Measurements from ENCODE around the gene SLC5A11.
"Not testable (repeated sequence)": the region's sequence is repeated elsewhere in the genome, so short reads cannot be mapped to it uniquely, and the experiment has no call there.

SLC5A11 gene

GRCh38 chr16:24887472-24887871, 41.7 kb downstream of the SLC5A11 start:
- Histone ChIP-seq H3K36me3 (ENCODE audit: insufficient read depth, low read length) (no peaks in the 10 kb centered on the region), H2AFZ (ENCODE audit: low read length, unreplicated experiment) (no peak overlapping the region), H3K27ac (ENCODE audit: low read depth, low read length) (no peak overlapping the region), H3K79me2 (ENCODE audit: control insufficient read depth, insufficient read depth, low read length, unreplicated experiment) (no peaks in the 10 kb centered on the region), H3K27me3 (ENCODE audit: insufficient read depth, low read length) (peaks cover 15% of the 10 kb centered on the region), H3K4me3 (ENCODE audit: low read depth, low read length) (no peak overlapping the region), H3K4me1 (ENCODE audit: control insufficient read depth, insufficient read depth, low read length, unreplicated experiment) (no peaks in the 10 kb centered on the region)

GRCh38 chr16:24890746-24891145, 45.0 kb downstream of the SLC5A11 start:
- Histone ChIP-seq H3K4me1 (ENCODE audit: control insufficient read depth, insufficient read depth, low read length, unreplicated experiment) (no peaks in the 10 kb centered on the region), H2AFZ (ENCODE audit: low read length, unreplicated experiment) (no peak overlapping the region), H3K79me2 (ENCODE audit: control insufficient read depth, insufficient read depth, low read length, unreplicated experiment) (no peaks in the 10 kb centered on the region), H3K27me3 (ENCODE audit: insufficient read depth, low read length) (peaks cover 25% of the 10 kb centered on the region), H3K4me3 (ENCODE audit: low read depth, low read length) (no peak overlapping the region), H3K27ac (ENCODE audit: low read depth, low read length) (no peak overlapping the region), H3K36me3 (ENCODE audit: insufficient read depth, low read length) (no peaks in the 10 kb centered on the region)

DNA sequence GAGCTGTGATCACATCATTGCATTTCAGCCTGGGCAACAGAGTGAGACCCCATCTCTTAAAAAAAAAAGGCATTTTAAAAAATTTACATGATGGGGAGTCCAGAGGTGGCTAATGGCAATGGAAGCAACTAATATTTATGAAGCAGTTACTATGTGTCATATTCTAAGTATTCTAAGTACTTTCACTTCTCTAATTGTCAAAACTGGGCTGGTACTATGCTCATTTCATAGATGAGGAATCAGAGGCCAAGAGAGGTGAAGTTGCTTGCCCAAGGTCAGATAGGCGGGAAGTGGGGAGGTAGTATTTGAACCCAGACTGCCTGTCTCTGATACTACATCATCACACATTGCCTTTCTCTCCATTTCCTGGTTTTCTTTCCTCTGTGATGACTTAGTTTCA, 50.7 kb downstream of the SLC5A11 start:
- Histone ChIP-seq H3K27ac (ENCODE audit: low read depth, low read length) (no peak overlapping the region), H3K27me3 (ENCODE audit: insufficient read depth, low read length) (peaks cover 32% of the 10 kb centered on the region), H3K36me3 (ENCODE audit: insufficient read depth, low read length) (no peaks in the 10 kb centered on the region), H3K4me1 (ENCODE audit: control insufficient read depth, insufficient read depth, low read length, unreplicated experiment) (no peaks in the 10 kb centered on the region), H3K79me2 (ENCODE audit: control insufficient read depth, insufficient read depth, low read length, unreplicated experiment) (no peaks in the 10 kb centered on the region), H2AFZ (ENCODE audit: low read length, unreplicated experiment) (no peak overlapping the region), H3K4me3 (ENCODE audit: low read depth, low read length) (no peak overlapping the region)

DNA sequence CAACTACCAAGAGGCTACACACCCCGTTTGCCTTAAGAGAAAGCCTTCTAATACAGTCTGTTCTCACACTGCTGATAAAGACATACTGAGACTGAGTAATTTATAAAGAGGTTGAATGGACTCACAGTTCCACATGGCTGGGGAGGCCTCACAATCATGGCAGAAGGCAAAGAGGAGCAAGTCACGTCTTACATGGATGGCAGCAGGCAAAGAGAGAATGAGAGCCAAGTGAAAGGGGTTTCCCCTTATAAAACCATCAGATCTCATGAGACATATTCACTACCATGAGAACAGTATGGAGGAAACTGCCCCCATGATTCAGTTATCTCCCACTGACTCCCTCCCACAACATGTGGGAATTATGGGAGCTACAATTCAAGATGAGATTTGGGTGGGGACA, 51.8 kb downstream of the SLC5A11 start:
- H3K36me3 ChIP-seq (ENCODE audit: insufficient read depth, low read length); H3K4me3 ChIP-seq (ENCODE audit: low read depth, low read length); H3K79me2 ChIP-seq (ENCODE audit: control insufficient read depth, insufficient read depth, low read length, unreplicated experiment); H3K4me1 ChIP-seq (ENCODE audit: control insufficient read depth, insufficient read depth, low read length, unreplicated experiment); H3K27ac ChIP-seq (ENCODE audit: low read depth, low read length); H2AFZ ChIP-seq (ENCODE audit: low read length, unreplicated experiment): not testable (repeated sequence)
- peaks cover 29% of the 10 kb centered on the region for H3K27me3 ChIP-seq (ENCODE audit: insufficient read depth, low read length)

GRCh38 chr16:24900230-24900629, 54.5 kb downstream of the SLC5A11 start:
- peaks cover 22% of the 10 kb centered on the region for H3K27me3 ChIP-seq (ENCODE audit: insufficient read depth, low read length)

GRCh38 chr16:24906199-24906808, 60.5 kb downstream of the SLC5A11 start:
- no peak overlapping the region for H3K27ac ChIP-seq (ENCODE audit: low read depth, low read length)
- H3K4me3 ChIP-seq (ENCODE audit: low read depth, low read length) = no peak overlapping the region
- no peaks in the 10 kb centered on the region for H3K36me3 ChIP-seq (ENCODE audit: insufficient read depth, low read length)
- no peaks in the 10 kb centered on the region for H3K4me1 ChIP-seq (ENCODE audit: control insufficient read depth, insufficient read depth, low read length, unreplicated experiment)
- no peaks in the 10 kb centered on the region for H3K79me2 ChIP-seq (ENCODE audit: control insufficient read depth, insufficient read depth, low read length, unreplicated experiment)
- H3K27me3 ChIP-seq (ENCODE audit: insufficient read depth, low read length) = no peaks in the 10 kb centered on the region
- H2AFZ ChIP-seq (ENCODE audit: low read length, unreplicated experiment) = no peak overlapping the region

More at GRCh38 chr16:24900230-24900629, 54.5 kb downstream of the SLC5A11 start:
- Histone ChIP-seq H3K4me1 (ENCODE audit: control insufficient read depth, insufficient read depth, low read length, unreplicated experiment) (no peaks in the 10 kb centered on the region), H3K4me3 (ENCODE audit: low read depth, low read length) (no peak overlapping the region), H3K79me2 (ENCODE audit: control insufficient read depth, insufficient read depth, low read length, unreplicated experiment) (no peaks in the 10 kb centered on the region), H3K27ac (ENCODE audit: low read depth, low read length) (no peak overlapping the region), H2AFZ (ENCODE audit: low read length, unreplicated experiment) (no peak overlapping the region), H3K36me3 (ENCODE audit: insufficient read depth, low read length) (no peaks in the 10 kb centered on the region)

DNA sequence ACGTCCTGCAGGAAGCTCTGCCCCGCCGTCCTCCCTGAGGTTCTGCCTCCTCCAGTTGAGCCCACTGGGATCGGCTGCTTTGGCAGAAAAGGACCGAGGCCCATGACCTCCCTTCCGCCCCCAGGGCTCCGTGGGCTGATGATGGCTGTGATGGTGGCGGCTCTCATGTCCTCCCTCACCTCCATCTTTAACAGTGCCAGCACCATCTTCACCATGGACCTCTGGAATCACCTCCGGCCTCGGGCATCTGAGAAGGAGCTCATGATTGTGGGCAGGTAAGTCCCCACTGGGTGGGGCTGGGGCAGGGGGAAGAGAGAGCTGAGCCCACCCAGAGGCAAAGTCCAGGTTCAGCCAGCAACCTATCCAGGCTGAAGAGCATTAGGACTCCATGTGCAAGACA, 61.1 kb downstream of the SLC5A11 start:
- H3K27ac ChIP-seq (ENCODE audit: low read depth, low read length) = no peak overlapping the region
- H3K4me1 ChIP-seq (ENCODE audit: control insufficient read depth, insufficient read depth, low read length, unreplicated experiment) = no peaks in the 10 kb centered on the region

GRCh38 chr16:24908716-24909115, 63.0 kb downstream of the SLC5A11 start:
- H3K4me1 ChIP-seq (ENCODE audit: control insufficient read depth, insufficient read depth, low read length, unreplicated experiment) = no peaks in the 10 kb centered on the region
- no peak overlapping the region for H2AFZ ChIP-seq (ENCODE audit: low read length, unreplicated experiment)
- H3K27me3 ChIP-seq (ENCODE audit: insufficient read depth, low read length) = no peaks in the 10 kb centered on the region
- H3K4me3 ChIP-seq (ENCODE audit: low read depth, low read length) = no peak overlapping the region
- no peak overlapping the region for H3K27ac ChIP-seq (ENCODE audit: low read depth, low read length)
- no peaks in the 10 kb centered on the region for H3K79me2 ChIP-seq (ENCODE audit: control insufficient read depth, insufficient read depth, low read length, unreplicated experiment)
- no peaks in the 10 kb centered on the region for H3K36me3 ChIP-seq (ENCODE audit: insufficient read depth, low read length)

More for the DNA sequence above, 61.1 kb downstream of the SLC5A11 start:
- H3K4me3 ChIP-seq (ENCODE audit: low read depth, low read length) = no peak overlapping the region
- H3K79me2 ChIP-seq (ENCODE audit: control insufficient read depth, insufficient read depth, low read length, unreplicated experiment) = no peaks in the 10 kb centered on the region
- H2AFZ ChIP-seq (ENCODE audit: low read length, unreplicated experiment) = no peak overlapping the region
- no peaks in the 10 kb centered on the region for H3K27me3 ChIP-seq (ENCODE audit: insufficient read depth, low read length)
- no peaks in the 10 kb centered on the region for H3K36me3 ChIP-seq (ENCODE audit: insufficient read depth, low read length)

DNA sequence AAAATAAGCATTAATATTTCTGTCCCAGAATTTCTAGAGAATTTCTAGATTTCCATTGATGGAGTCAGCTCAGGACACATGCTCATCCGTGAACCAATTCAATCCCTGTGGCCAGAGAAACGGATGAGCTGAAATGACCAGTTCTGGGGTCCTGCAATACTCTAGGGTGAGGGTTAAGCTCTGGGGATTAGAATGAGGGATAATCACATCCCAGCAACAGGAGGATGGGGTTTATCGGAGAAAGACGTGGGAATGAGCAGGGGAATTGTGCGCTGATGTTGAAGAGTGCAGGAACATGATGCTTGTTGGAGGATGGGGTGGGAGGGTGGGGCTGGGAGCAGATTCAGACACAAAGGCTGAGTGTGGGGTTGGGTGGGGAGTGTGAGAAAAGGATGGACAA, 64.1 kb downstream of the SLC5A11 start:
- H3K4me3 ChIP-seq (ENCODE audit: low read depth, low read length) = no peak overlapping the region

DNA sequence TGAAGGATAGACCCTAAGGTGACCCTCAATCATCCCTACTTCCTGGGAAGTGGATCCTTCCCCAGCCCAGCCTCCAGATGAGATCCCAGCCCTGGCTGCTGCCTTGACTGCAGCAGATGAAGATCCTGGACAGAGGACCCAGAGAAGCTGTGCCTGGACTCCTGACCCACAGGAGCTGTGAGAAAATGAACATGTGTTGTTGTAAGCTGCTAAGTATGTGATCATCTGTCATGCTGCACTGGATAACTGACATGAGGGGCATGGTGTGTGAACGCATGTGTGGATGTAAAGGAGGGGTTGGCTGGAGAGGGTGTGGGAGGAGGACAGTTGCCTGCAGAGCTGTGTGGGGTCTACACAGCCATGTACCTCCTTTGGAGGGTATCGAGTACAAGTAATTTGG, 69.3 kb downstream of the SLC5A11 start:
- Histone ChIP-seq H2AFZ (ENCODE audit: low read length, unreplicated experiment) (no peak overlapping the region), H3K27me3 (ENCODE audit: insufficient read depth, low read length) (no peaks in the 10 kb centered on the region), H3K4me3 (ENCODE audit: low read depth, low read length) (no peak overlapping the region), H3K36me3 (ENCODE audit: insufficient read depth, low read length) (no peaks in the 10 kb centered on the region; the same call in 1 of the 2 replicates), H3K27ac (ENCODE audit: low read depth, low read length) (no peak overlapping the region), H3K79me2 (ENCODE audit: control insufficient read depth, insufficient read depth, low read length, unreplicated experiment) (no peaks in the 10 kb centered on the region), H3K4me1 (ENCODE audit: control insufficient read depth, insufficient read depth, low read length, unreplicated experiment) (no peaks in the 10 kb centered on the region)

More for the DNA sequence above, 64.1 kb downstream of the SLC5A11 start:
- H3K27ac ChIP-seq (ENCODE audit: low read depth, low read length) = no peak overlapping the region
- H3K4me1 ChIP-seq (ENCODE audit: control insufficient read depth, insufficient read depth, low read length, unreplicated experiment) = no peaks in the 10 kb centered on the region
- no peaks in the 10 kb centered on the region for H3K36me3 ChIP-seq (ENCODE audit: insufficient read depth, low read length)
- H3K79me2 ChIP-seq (ENCODE audit: control insufficient read depth, insufficient read depth, low read length, unreplicated experiment) = no peaks in the 10 kb centered on the region
- no peak overlapping the region for H2AFZ ChIP-seq (ENCODE audit: low read length, unreplicated experiment)
- H3K27me3 ChIP-seq (ENCODE audit: insufficient read depth, low read length) = no peaks in the 10 kb centered on the region

DNA sequence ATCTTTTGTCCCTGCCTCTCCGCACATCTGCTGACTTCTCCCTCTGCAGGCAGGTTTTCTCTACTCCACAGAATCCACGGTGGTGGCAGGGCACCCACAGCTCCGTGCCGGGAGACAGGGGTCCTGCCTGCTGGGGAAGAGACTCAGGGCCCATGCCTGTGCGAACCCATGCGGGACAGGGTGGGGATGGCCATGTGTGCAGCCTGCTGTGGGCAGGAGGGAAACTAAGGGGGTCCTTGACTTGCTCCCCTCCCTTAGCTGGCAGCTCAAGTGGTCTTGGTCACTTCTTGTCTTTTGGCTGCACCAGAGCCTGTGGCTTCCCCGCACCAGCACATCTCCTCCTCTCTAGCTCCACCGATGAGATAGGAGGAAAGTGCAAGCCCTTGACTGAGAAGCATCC, 69.8 kb downstream of the SLC5A11 start:
- Histone ChIP-seq H3K27me3 (ENCODE audit: insufficient read depth, low read length) (no peaks in the 10 kb centered on the region), H3K4me1 (ENCODE audit: control insufficient read depth, insufficient read depth, low read length, unreplicated experiment) (no peaks in the 10 kb centered on the region), H3K27ac (ENCODE audit: low read depth, low read length) (no peak overlapping the region), H3K79me2 (ENCODE audit: control insufficient read depth, insufficient read depth, low read length, unreplicated experiment) (no peaks in the 10 kb centered on the region), H2AFZ (ENCODE audit: low read length, unreplicated experiment) (no peak overlapping the region), H3K36me3 (ENCODE audit: insufficient read depth, low read length) (peaks cover 2% of the 10 kb centered on the region; the same call in 1 of the 2 replicates), H3K4me3 (ENCODE audit: low read depth, low read length) (no peak overlapping the region)
